Sigmoid colon (tissue), 7 donors: Measurements from ENCODE around the gene PIP5K1A. TPM values are rescaled to one million over a fixed set of nuclear protein-coding genes. Genes with fewer than 3 reads are reported as not detected.

Source experiments
- DNase-seq: peaks from one replicate; pipeline ENCODE4 v3.0.0-alpha.2; 2019
- H3K27ac ChIP-seq, 4 donors: fragments of 200-600 bp; sonication (generic); one replicate each; pipeline ENCODE4 v1.5.1; 2016 to 2019; ENCODE audit warnings: mild to moderate bottlenecking in 1 of 4
- H3K27me3 ChIP-seq, 3 donors: fragments of 200-600 bp; sonication (generic); one replicate each; pipeline ENCODE4 v1.5.1; 2019; ENCODE audit warnings: mild to moderate bottlenecking in 1 of 3
- H3K36me3 ChIP-seq, 4 donors: fragments of 200-600 bp; sonication (generic); one replicate each; pipeline ENCODE4 v1.5.1; 2016 to 2019
- H3K4me1 ChIP-seq, 4 donors: fragments of 200-600 bp; sonication (generic); one replicate each; pipeline ENCODE4 v1.5.1; 2017 to 2019
- H3K4me3 ChIP-seq, 4 donors: fragments of 200-600 bp; sonication (generic); one replicate each; pipeline ENCODE4 v1.5.1; 2017 to 2019; ENCODE audit warnings: mild to moderate bottlenecking in 2 of 4, moderate library complexity in 1 of 4
- H3K9me3 ChIP-seq, 4 donors: fragments of 200-600 bp in 3 of 4; sonication (generic) in 3 of 4; one replicate each; pipeline versions ENCODE4 v1.5.1 to v1.6.1; 2013 to 2019
- CTCF ChIP-seq, 4 experiments: fragments of 450-650 bp in 3 of 4; fragments of 200-600 bp in 1 of 4; IDR thresholded peaks; one replicate each; pipeline ENCODE4 v1.5.1; 2016 to 2019; ENCODE audit warnings: antibody characterized with exemption in 4 of 4, mild to moderate bottlenecking in 3 of 4, moderate library complexity in 2 of 4
- EP300 ChIP-seq, 4 donors: sonication (generic); formaldehyde crosslinking; IDR thresholded peaks; one replicate each; pipeline ENCODE4 v1.6.1; 2017; ENCODE audit warnings: antibody characterized with exemption in 4 of 4
- POLR2A ChIP-seq, 2 donors: fragments of 450-650 bp; IDR thresholded peaks; one replicate each; pipeline ENCODE4 v1.6.1; 2016; ENCODE audit warnings: antibody characterized with exemption in 2 of 2, mild to moderate bottlenecking in 2 of 2, moderate library complexity in 2 of 2
- POLR2AphosphoS5 ChIP-seq, 4 donors: sonication (generic); formaldehyde crosslinking; IDR thresholded peaks; one replicate each; pipeline ENCODE4 v1.6.1; 2017; ENCODE audit warnings: antibody characterized with exemption in 4 of 4
- WGBS, 2 donors: extraction: QIAGEN DNeasy Blood & Tissue Kit; methylation state at CpG; one replicate each; pipeline ENCODE4 v1.1.7; 2013; 5-methylcytosine and 5-hydroxymethylcytosine counted together
- intact Hi-C: fragments of 100-400 bp; cut with DNase I; formaldehyde crosslinking; loops from one replicate; pipeline ENCODE4 v1.15.1; 2023
- polyA plus RNA-seq, 3 donors: library from polyadenylated mRNA; stranded (reverse); fragments of 200-250 nt; gene quantifications; one replicate each; pipeline ENCODE4 v1.2.3, GENCODE V29; 2013
- total RNA-seq, 4 donors: library from RNA; depleted of rRNA; stranded (reverse); fragments of >200 nt; gene quantifications; one replicate each; pipeline ENCODE4 v1.1.0, GENCODE V29; 2016
- donor health status: healthy with polysubstance abuse.
- donor health status: Bipolar disorder and iron deficiency.
- donor health status: healthy.

Gene PIP5K1A
- 10 to 100 TPM; 33.2 to 51.5 (median 37.8) TPM for total RNA-seq
- polyA plus RNA-seq: 10 to 100 TPM in 2 of 3 donors, 1 to 10 TPM in 1; 9.6 to 23.7 (median 19.0) TPM

- intact Hi-C loops: loop anchor here (1.0 to 10.0 kb wide), 3 partner anchors 56 to 196 kb away; partner anchors contain the start of genes PI4KB, PSMB4 and PSMD4
- Histone ChIP-seq H3K9me3 (no peaks in the 10 kb centered on the region), H3K27me3 (no peaks in the 10 kb centered on the region), H3K36me3 (peaks cover 0 to 15% (median 5%) of the 10 kb centered on the region in 4 donors), H3K27ac (peak within 1 kb of the TSS; percentile 90 to 95 (median 93)), H3K4me3 (peak within 1 kb of the TSS; percentile 62 to 88 (median 70)), H3K4me1 (peaks cover 0 to 47% (median 38%) of the 10 kb centered on the region in 4 donors)
- DNase-seq: peak; percentile 100
- 0 to 1% methylated on average over 60 of the region's 60 CpGs for WGBS, 2 donors
- TF ChIP-seq POLR2A (IDR thresholded peaks at IDR 0.05) (peak; percentile 84 to 93), POLR2AphosphoS5 (IDR thresholded peaks at IDR 0.05) (peak; percentile 95 to 99 (median 98)), CTCF (IDR thresholded peaks at IDR 0.05) (no peak)
Measured at GRCh38 chr1:151198254-151199127, at the start of gene PIP5K1A. Gene PIP5K1A, plus strand, starts transcription at chr1:151198552. Its CDS starts 445 bp downstream, at chr1:151198997.

GRCh38 chr1:151156515-151156819 is 41.9 kb upstream of the PIP5K1A start, which contains the start of gene TNFAIP8L2:
Gene TNFAIP8L2, plus strand, starts transcription at chr1:151156649. Its CDS starts 2,049 bp downstream, at chr1:151158698.
- Histone ChIP-seq H3K27me3 (no peaks in the 10 kb centered on the region), H3K4me1 (peaks cover 0 to 11% (median 0%) of the 10 kb centered on the region in 4 donors), H3K9me3 (no peaks in the 10 kb centered on the region), H3K4me3 (peak within 1 kb of the TSS in 2 of 4 donors; percentile 11 to 29), H3K27ac (peak within 1 kb of the TSS in 2 of 4 donors; percentile 12 to 40), H3K36me3 (peaks cover 4 to 50% (median 18%) of the 10 kb centered on the region in 4 donors)
- DNase-seq: peak; percentile 75
- TF ChIP-seq CTCF (IDR thresholded peaks at IDR 0.05) (no peak), EP300 (IDR thresholded peaks at IDR 0.05) (no peak), POLR2AphosphoS5 (IDR thresholded peaks at IDR 0.05) (no peak), POLR2A (IDR thresholded peaks at IDR 0.05) (no peak)
- intact Hi-C loops: loop anchor here (1.0 to 5.0 kb wide), 2 partner anchors 56 to 134 kb away; no protein-coding TSS in a partner anchor
- 34% methylated on average over 4 of the region's 4 CpGs for WGBS, 2 donors

GRCh38 chr1:151157067-151157531 is 41.3 kb upstream of the PIP5K1A start:
- Histone ChIP-seq H3K27ac (peak overlapping the region in 1 of 4 donors; percentile 12), H3K4me3 (peak overlapping the region in 2 of 4 donors; percentile 11 to 29), H3K36me3 (peaks cover 4 to 56% (median 20%) of the 10 kb centered on the region in 4 donors), H3K27me3 (no peaks in the 10 kb centered on the region), H3K4me1 (peaks cover 0 to 11% (median 0%) of the 10 kb centered on the region in 4 donors), H3K9me3 (no peaks in the 10 kb centered on the region)
- TF ChIP-seq CTCF (IDR thresholded peaks at IDR 0.05) (no peak), POLR2AphosphoS5 (IDR thresholded peaks at IDR 0.05) (no peak), EP300 (IDR thresholded peaks at IDR 0.05) (no peak), POLR2A (IDR thresholded peaks at IDR 0.05) (no peak)
- intact Hi-C loops: loop anchor here (5.0 kb wide), 1 partner anchor 135 kb away; no protein-coding TSS in a partner anchor
- WGBS, 2 donors: 56 to 89% methylated on average over 6 of the region's 6 CpGs
- DNase-seq: peak; percentile 59

GRCh38 chr1:151158326-151158725 is 40.0 kb upstream of the PIP5K1A start:
- Histone ChIP-seq H3K9me3 (no peaks in the 10 kb centered on the region), H3K27me3 (no peaks in the 10 kb centered on the region), H3K36me3 (peaks cover 4 to 62% (median 20%) of the 10 kb centered on the region in 4 donors), H3K4me3 (peak overlapping the region in 1 of 4 donors; percentile 11), H3K27ac (peak overlapping the region in 1 of 4 donors; percentile 25), H3K4me1 (peaks cover 0 to 11% (median 2%) of the 10 kb centered on the region in 4 donors)
- intact Hi-C loops: loop anchor here (5.0 kb wide), 1 partner anchor 136 kb away; no protein-coding TSS in a partner anchor
- DNase-seq: no peak
- WGBS, 2 donors: 67 to 86% methylated on average over 5 of the region's 5 CpGs
- TF ChIP-seq POLR2AphosphoS5 (IDR thresholded peaks at IDR 0.05) (no peak), POLR2A (IDR thresholded peaks at IDR 0.05) (no peak), CTCF (IDR thresholded peaks at IDR 0.05) (no peak), EP300 (IDR thresholded peaks at IDR 0.05) (no peak)
